ENCODE data around the gene ASRGL1.

The ASRGL1 gene

DNA sequence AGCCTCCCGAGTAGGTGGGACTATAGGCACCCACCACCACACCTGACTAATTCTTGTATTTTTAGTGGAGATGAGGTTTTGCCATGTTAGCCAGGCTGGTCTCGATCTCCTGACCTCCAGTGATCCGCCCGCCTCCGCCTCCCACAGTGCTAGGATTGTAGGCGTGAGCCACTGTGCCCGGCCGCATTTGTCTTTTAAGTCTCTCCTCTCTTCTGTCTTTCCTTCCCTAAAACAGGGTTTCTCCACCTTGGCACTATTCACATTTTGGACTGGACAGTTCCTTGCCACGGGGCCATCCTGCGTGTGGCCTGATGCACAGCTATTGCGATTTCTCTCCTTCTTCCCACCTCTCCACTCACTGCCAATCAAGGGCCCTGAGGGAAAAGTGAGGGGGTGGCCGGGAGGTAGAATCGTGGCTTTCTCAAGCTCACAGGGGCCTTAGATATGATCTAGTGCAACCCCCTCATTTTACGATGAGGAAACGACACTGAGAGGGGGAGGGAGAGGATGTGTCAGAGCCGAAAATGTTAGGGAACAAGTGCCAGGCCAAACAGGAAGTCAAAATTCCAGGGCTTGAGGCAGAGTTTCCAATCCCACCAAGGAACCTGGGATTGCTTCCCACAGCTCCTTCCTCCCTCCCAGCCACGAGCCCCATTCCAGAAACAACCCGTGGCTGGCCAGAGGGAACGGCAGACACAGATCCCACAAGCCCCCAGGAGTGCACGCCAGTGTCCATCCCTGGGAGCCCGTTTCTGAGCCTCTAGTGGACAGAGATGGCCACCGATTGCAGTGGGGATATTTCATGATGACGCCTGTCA lies 102.7 kb downstream of the ASRGL1 start:
- DNase-seq: no peak
